Measurements from ENCODE around the gene CCN6. TPM values are rescaled to one million over a fixed set of nuclear protein-coding genes. Genes with fewer than 3 reads are reported as not detected.

CCN6 gene
- total and polyA plus RNA-seq, 7 donors = not detected

- Histone ChIP-seq H3K27ac (no peak overlapping the region), H3K27me3 (no peaks in the 10 kb centered on the region), H3K4me1 (peaks cover 0 to 25% (median 12%) of the 10 kb centered on the region in 4 donors), H3K36me3 (no peaks in the 10 kb centered on the region), H3K4me3 (no peak overlapping the region), H3K9me3 (no peaks in the 10 kb centered on the region)
- WGBS, 2 donors = 40 to 69% methylated on average over 6 of the region's 6 CpGs
- TF ChIP-seq EP300 (IDR thresholded peaks at IDR 0.05) (no peak), POLR2A (IDR thresholded peaks at IDR 0.05) (no peak), POLR2AphosphoS5 (IDR thresholded peaks at IDR 0.05) (no peak)
- TF ChIP-seq, protein P1, sequence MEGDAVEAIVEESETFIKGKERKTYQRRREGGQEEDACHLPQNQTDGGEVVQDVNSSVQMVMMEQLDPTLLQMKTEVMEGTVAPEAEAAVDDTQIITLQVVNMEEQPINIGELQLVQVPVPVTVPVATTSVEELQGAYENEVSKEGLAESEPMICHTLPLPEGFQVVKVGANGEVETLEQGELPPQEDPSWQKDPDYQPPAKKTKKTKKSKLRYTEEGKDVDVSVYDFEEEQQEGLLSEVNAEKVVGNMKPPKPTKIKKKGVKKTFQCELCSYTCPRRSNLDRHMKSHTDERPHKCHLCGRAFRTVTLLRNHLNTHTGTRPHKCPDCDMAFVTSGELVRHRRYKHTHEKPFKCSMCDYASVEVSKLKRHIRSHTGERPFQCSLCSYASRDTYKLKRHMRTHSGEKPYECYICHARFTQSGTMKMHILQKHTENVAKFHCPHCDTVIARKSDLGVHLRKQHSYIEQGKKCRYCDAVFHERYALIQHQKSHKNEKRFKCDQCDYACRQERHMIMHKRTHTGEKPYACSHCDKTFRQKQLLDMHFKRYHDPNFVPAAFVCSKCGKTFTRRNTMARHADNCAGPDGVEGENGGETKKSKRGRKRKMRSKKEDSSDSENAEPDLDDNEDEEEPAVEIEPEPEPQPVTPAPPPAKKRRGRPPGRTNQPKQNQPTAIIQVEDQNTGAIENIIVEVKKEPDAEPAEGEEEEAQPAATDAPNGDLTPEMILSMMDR (IDR thresholded peaks at IDR 0.05) = no peak
- intact Hi-C loops (cut with DNase I) = no loop called here
- no peak for DNase-seq
These were observed 32.1 kb upstream of the CCN6 start for GRCh38 chr6:112021691-112022310.

GRCh38 chr6:112022749-112023148 is 31.2 kb upstream of the CCN6 start:
- intact Hi-C loops (cut with DNase I) = no loop called here

GRCh38 chr6:112024464-112024863 is 29.4 kb upstream of the CCN6 start:
- TF ChIP-seq, protein P1 (IDR thresholded peaks at IDR 0.05) = no peak
- TF ChIP-seq POLR2AphosphoS5 (IDR thresholded peaks at IDR 0.05) (no peak), POLR2A (IDR thresholded peaks at IDR 0.05) (no peak), EP300 (IDR thresholded peaks at IDR 0.05) (no peak)
- Histone ChIP-seq H3K4me1 (peaks cover 0 to 14% (median 9%) of the 10 kb centered on the region in 4 donors), H3K36me3 (no peaks in the 10 kb centered on the region), H3K9me3 (no peaks in the 10 kb centered on the region), H3K27me3 (no peaks in the 10 kb centered on the region), H3K27ac (no peak overlapping the region), H3K4me3 (no peak overlapping the region)
- intact Hi-C loops (cut with DNase I) = no loop called here
- DNase-seq = no peak
- WGBS, 2 donors = 98% methylated on average over 4 of the region's 4 CpGs

More at GRCh38 chr6:112022749-112023148, 31.2 kb upstream of the CCN6 start:
- no peak overlapping the region for H3K4me3 ChIP-seq
- no peak for DNase-seq
- no peaks in the 10 kb centered on the region for H3K9me3 ChIP-seq
- no peak overlapping the region for H3K27ac ChIP-seq
- TF ChIP-seq POLR2A (IDR thresholded peaks at IDR 0.05) = no peak
- TF ChIP-seq POLR2AphosphoS5 (IDR thresholded peaks at IDR 0.05) = no peak
- TF ChIP-seq EP300 (IDR thresholded peaks at IDR 0.05) = no peak
- TF ChIP-seq, protein P1 (IDR thresholded peaks at IDR 0.05) = no peak
- H3K4me1 ChIP-seq = peaks cover 0 to 25% (median 12%) of the 10 kb centered on the region in 4 donors
- H3K27me3 ChIP-seq = no peaks in the 10 kb centered on the region
- no peaks in the 10 kb centered on the region for H3K36me3 ChIP-seq

- DNase-seq = no peak
- no peaks in the 10 kb centered on the region for H3K36me3 ChIP-seq
- TF ChIP-seq POLR2A (IDR thresholded peaks at IDR 0.05) (no peak), EP300 (IDR thresholded peaks at IDR 0.05) (no peak), POLR2AphosphoS5 (IDR thresholded peaks at IDR 0.05) (no peak)
- TF ChIP-seq, protein P1 (IDR thresholded peaks at IDR 0.05) = no peak
- intact Hi-C loops (cut with DNase I) = no loop called here
- no peaks in the 10 kb centered on the region for H3K9me3 ChIP-seq
- no peak overlapping the region for H3K27ac ChIP-seq
- WGBS, 2 donors = 91 to 94% methylated on average over 4 of the region's 4 CpGs
- H3K4me3 ChIP-seq = no peak overlapping the region
- H3K27me3 ChIP-seq = no peaks in the 10 kb centered on the region
- peaks cover 0 to 7% (median 1%) of the 10 kb centered on the region in 4 donors for H3K4me1 ChIP-seq
These were observed 27.0 kb upstream of the CCN6 start for GRCh38 chr6:112026933-112027332.

All from sigmoid colon (tissue), 7 donors.